Measurements from ENCODE around the gene DLEC1. TPM values are rescaled to one million over a fixed set of nuclear protein-coding genes. Genes with fewer than 3 reads are reported as not detected.

Gene DLEC1
- total RNA-seq, 1 donor from 2014 or later, result 0.08 TPM

DNA sequence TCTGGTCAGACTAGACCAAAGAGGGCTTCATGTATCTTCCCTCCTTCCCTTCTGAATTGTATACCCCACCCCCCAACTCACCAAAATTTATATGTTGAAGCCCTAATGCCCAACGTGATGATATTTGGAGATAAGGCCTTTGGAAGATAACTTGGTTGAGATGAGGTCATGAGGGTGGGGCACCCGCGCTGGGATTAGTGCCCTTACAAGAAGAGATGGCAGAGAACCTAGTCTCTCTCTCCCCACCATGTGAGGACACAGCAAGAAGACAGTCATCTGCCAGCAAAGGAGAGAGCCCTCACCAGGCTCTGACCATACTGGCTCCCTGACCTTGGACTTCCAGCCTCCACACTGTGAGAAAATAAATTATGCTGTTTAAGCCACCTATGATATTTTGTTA is 23.0 kb upstream of the DLEC1 start:
- ATAC-seq (no peak), DNase-seq (ENCODE audit: missing footprints) (no peak)
- intact Hi-C loops (cut with DNase I), result no loop called here

DNA sequence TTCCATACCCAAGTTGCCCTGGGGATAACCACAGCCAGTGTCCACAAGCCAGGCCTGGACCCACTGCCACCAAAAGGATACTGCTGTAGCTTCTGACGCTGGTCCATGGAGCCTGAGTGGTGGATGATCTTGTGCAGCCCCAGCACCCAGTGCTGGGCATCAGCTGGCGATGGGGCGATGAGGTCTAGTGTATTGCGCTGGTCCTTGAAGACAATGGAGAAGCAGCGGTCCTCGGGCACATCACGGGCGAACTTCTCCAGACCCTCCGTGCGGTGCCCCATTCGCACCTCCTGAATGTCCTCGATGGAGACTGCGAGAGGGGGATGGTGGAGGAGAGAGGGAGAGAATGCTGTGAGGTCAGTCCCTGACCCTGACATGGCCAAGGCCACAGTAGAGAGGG is 22.6 kb upstream of the DLEC1 start:
- DNase-seq (ENCODE audit: missing footprints), result no peak
- intact Hi-C loops (cut with DNase I), result no loop called here
- no peak for ATAC-seq

DNA sequence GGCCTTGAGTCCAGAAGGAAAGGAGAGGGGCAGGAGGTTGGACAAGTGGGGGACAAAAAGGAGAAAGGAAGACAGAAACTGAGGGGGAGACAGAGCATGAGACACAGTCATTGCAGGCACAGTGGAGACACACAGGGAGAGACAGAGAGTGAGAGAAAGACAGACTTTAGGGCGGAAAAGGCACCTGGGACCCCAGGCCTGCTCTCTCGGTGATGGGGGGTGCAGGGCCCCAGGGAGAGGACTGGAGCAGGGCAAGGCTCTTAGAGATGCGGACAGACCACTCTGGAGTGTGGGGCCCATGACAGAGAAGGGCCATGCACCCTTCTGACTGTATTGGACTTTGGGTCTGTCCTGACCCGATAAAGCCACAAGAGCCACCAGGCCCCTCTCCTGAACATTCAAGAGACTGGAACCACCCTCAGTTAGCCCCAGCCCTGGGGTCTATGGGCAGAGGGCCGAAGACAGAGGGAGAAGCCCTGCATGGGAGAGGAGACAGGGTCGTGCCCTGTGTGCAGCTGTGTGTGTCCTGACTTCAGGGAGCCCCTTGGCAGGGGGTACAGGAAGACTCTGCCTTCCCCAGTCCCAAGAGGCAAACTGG is 22.1 kb upstream of the DLEC1 start:
- DNase-seq (ENCODE audit: missing footprints), result no peak
- no peak for ATAC-seq
- intact Hi-C loops (cut with DNase I), result no loop called here

DNA sequence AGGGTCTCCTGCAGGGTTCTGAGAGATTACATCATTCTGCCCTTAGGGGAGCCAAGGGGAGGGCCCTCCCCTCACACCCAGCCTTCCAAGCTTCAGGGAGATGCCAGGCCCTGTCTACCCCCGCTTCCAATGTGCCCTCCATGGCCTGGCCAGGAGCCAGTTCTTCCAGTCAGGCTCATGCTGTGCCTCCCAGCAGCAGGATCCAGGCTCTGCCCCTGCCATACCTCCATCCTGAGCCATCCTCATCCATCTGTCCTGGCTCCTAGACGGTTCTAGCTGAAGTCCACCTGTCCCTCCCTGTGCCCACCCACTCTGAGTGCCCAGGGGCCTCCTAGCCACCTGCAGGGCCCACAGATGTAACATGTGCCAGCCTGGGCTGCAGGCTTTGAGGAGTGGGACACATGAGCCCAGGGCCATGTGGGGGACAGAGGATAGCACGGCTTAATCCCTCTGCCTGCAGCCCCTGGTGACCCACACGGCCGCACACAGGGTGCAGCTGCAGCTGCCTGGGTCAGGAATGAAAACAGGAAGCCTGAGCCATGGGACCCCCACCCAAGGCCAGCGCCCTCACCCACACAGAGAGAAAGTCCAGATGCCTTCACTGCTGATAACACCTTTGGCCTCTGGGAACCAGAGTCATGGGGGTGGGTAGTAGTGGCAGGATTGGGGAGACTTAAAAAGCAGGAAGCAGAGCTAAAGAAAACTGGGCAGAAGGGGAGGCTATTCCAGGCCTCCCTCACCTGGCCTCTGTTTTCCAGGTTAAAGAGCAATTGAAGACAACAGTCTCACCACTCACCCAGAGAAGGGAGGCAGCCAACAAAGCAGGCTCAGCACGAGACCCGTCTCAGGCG is 21.3 kb upstream of the DLEC1 start:
- no peak for ATAC-seq
- DNase-seq (ENCODE audit: missing footprints), result no peak
- intact Hi-C loops (cut with DNase I), result no loop called here

DNA sequence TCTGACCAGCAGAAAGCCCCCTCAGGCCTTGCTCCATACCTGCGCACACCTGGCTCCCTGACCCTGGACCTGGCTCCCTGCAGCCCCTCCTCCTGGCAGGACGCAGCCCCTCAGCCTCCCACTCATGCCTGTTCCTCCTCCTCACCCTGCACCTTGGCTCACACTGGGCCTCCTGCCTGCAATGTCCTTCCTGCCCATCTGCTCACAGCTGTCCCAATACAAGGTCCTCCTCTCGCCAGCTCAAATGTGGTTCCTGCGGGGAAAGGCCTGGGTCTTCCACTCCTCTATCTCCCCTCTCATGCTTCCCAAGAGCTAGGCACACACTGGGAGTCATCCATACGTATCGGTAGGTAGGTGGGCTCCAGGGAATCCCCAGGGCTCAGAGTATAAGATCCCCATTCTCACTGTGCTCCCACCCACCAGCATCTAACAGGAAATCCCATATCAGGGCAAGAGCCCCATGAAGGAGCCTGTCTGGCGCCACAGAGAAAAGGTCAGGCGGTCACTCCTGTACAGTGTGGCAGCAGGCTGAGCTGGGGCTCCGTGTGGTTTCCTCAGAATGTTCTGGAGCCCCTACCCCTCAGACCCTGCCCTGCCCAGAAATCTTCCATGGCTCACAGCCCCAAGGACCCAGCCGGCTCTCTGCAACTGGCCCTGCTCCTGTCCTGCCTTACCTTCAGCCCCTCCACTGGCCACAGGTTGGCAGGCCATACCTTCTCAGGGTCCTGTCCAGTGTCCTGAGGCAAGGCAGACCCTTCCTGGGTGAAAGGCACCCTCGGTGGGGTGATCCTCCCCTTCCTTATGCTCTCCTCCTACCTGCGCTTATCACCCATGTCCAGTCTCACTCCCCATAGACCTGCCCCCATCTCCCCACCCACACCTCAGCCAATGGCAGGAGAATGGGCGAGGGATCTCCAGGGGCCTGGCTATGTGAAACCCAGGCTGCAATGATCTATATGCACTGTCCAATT is 20.4 kb upstream of the DLEC1 start:
- DNase-seq (ENCODE audit: missing footprints) (no peak), ATAC-seq (peak; percentile 21)
- intact Hi-C loops (cut with DNase I), result no loop called here

DNA sequence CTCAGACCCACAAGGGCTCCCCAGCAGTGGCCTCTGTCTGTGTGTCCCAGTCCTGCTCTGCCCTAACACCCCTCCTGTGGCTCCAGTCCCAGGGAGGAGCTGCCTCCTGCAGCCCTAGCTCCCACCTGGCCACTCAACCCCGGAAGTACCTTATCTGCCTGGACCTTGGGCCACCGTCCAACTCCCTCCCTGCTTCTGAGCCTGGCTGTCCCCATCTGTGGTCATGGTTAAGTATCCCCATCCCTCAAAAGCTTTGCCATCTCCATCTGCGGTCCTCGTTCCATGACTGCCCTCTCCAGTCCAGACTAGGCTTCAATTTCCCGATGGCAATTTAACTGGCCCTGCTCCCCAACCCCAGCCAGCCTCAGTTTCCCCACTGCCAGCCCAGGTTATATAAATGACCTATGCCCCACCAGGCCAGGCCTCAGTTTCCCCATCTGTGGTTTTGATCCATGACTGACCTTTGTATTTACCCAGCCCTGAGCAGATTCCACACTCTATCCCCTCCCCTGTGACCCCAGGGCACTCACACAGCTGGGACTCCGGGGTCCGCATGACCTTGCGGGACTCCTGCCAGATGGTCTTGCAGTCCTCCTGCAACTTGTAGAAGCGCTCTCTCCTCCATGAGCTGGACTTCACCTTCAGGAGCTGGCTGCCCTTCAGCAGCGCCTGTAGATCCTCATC is 19.2 kb upstream of the DLEC1 start:
- intact Hi-C loops (cut with DNase I), result no loop called here
- DNase-seq (ENCODE audit: missing footprints), result no peak
- no peak for ATAC-seq

DNA sequence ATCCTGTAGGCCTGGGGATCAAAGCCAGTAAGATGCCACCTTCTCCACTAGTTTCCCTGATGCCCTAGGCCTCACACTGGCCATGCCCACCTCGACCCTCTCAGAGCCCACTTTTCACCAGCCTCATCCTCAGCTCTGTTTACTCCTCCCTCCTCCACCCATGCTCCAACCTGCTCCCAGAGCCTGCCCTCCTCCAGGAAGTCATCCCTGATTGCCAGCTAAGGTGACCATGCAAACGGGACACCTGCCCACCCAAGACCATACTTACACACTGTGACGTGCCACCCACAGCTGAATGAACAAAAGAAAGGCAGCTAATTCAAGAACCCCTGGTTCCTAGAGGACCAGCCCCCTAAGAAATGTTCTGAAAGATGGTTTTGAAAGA is 18.7 kb upstream of the DLEC1 start:
- intact Hi-C loops (cut with DNase I), result no loop called here
- ATAC-seq (no peak), DNase-seq (ENCODE audit: missing footprints) (no peak)

DNA sequence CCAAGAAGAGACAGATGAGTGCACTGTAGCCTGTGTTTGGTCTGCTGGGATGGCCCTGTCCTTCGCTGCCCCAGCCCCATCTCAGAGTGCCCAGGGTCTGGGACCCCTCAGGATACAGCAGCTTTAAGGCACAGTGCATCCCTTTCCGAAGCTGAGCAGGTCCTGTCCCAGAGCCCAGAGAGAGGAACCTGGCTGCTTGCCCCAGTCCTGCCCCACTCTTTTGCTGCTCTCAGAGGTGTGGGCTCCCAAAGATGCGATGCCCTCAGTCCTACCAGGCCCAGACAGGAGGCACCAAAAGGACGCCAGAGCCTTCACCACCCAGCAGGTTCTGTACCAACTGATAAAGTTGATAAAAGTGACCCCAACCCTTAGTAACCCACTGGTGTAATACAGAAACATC is 17.8 kb upstream of the DLEC1 start:
- intact Hi-C loops (cut with DNase I), result no loop called here
- ATAC-seq (no peak), DNase-seq (ENCODE audit: missing footprints) (no peak)

DNA sequence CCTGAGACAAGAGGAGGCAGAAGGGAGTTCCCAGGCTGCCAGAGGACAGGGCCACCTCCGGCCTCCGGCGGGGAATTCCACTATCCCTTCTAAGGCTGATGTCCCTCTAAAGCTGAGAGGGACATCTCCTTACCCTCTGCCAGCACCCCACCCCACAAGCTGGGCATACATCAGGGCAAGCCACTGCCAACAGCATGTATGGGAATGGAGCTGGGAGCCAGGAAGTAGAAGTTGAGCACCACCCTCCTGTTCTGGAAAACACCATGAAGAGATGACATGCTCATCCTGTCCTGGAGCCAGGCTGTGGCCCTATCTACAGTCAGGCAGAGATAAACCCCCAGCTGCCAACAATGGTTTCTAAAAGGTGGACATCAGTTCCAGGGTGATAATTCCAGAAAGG is 16.7 kb upstream of the DLEC1 start:
- intact Hi-C loops (cut with DNase I), result no loop called here
- DNase-seq (ENCODE audit: missing footprints), result no peak
- no peak for ATAC-seq

DNA sequence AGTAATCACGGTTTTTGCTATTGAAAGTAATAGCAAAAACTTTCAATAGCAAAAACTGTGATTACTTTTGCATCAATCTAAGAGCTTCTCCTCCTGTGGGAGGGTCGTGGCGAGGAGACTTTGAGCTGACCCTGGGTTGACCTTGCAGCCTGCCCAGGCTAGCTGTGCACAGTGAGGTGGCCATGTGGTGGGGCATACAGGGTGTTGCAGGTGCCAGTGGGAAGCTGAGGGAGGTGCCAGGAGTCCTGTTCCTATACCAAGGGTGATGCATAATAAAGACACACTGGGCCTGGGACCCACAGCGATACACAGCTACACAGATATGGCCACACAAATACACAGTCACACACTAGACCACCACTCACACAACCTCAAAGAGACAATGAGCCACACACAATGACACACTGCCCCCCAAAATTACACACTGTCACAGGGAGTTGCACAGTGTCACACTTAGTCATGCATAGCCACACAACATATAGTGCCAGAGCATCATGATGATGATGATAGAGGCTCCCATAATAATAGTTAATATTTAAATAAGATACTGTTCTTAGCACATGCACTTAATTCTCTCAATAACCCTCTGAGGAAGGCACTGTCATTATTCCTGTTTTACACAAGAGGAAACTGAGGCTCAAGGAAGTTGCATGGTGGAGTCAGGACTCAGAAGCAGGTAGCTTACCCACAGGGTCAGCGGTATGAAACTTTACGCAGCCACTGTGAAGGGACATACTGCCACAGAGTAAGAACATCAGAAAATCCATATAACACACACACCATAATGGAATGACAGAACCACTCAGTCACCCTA is 15.9 kb upstream of the DLEC1 start:
- no peak for DNase-seq (ENCODE audit: missing footprints)
- ATAC-seq, result no peak
- intact Hi-C loops (cut with DNase I), result no loop called here

DNA sequence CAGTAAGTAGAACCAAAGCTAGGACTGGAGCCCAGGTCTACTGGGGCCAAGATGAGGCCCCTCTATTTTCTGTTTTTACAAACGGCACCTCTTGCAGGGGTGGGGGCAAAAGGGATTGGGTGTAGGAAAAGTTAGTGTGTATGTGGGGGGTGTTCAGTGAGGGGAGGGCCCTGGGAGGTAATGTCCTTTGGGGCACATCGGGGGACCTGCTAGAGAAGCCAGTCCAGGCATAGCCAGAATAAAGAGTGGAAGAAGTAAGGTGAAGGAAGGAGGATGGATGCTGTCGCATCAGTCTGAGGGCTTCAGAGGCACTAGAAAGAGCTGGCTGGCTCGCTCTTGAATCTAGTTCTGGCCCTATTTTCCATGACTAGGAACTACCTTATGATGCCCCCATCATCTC is 12.2 kb upstream of the DLEC1 start:
- DNase-seq (ENCODE audit: missing footprints) (no peak), ATAC-seq (no peak)
- intact Hi-C loops (cut with DNase I), result no loop called here

DNA sequence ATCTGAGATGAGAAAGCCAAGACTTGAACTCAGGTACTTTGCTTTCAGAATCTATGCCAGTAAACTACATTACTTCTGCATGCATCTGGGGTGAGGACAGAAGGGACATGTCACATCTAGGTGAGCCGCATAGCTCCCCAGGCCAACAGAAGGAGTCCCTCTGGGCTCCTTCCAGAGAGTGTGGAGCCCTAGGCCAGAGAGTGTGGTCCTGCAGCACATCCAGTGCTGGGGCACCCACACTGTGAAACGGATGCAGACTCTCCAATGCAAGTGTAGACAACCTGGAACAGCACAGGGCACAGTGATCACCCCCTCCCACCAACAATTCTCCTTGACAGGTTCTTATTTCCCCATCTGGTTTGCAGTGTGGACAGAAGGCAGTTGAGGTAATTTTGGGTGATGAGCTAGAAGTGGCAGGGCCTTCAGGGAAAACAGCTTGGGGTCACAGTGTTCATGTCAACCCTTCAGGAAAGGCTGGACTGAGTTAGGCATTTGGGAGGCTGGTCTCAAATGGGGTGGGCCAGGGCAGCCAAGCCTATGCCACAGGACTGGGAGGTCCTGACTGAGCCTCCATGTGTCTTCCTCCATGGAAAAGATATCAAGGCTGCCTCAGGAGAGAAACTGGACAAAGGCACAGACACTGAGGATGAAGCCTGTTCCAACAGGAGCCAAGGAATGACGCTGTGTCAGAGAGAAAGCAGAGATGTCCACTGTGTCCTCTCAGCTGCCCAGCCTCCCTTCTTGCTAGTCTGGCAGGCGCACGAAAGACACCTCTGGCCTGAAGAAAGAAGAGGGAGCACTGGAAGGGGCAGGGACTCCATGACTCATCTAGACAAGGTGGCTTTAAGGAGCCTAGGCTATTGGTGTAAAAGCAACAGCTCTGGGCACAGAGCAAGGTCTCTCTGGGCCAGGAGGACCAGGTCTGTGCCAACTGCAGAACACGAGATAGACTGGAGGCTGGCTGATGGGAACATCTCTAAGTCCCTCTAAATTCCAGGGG is 11.2 kb upstream of the DLEC1 start:
- DNase-seq (ENCODE audit: missing footprints), result no peak
- intact Hi-C loops (cut with DNase I), result no loop called here
- no peak for ATAC-seq

DNA sequence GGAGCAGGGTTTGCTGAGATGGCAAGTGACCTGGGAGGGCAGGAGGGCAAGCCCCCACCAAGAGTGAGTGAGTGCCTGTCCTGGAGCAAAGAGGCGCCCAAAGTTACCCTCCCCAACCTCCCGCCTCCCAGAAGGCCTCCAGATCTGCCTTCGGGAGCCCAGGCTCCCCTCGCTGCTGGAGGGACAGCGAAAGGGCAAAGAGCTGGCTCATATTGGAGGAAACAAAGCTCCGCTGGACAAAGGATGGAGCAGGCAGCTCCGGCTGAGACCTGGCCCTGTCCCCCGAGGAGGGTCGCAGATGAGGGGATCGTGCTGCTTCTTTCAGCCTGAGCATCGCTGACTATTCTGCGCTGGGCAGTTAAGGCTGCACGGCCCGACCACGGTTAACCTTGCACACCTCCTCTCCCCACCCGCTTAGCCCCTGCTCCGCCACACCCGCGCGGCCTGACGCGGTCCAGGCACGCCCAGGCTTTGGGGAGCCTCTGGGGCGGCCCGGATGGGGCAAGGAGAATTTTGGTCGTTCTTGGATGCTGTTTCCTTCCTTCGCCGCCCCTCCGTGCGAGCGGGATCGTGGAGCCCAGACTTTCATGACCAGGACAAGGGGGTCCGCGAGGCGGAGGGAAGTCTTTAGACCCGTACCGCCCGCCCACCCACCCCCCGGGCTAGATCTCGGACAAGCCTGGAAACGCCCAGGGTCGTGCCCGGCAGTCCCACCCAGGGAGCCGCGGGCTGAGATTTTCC is 10.2 kb upstream of the DLEC1 start:
- ATAC-seq, result no peak
- intact Hi-C loops (cut with DNase I), result no loop called here
- DNase-seq (ENCODE audit: missing footprints), result no peak

DNA sequence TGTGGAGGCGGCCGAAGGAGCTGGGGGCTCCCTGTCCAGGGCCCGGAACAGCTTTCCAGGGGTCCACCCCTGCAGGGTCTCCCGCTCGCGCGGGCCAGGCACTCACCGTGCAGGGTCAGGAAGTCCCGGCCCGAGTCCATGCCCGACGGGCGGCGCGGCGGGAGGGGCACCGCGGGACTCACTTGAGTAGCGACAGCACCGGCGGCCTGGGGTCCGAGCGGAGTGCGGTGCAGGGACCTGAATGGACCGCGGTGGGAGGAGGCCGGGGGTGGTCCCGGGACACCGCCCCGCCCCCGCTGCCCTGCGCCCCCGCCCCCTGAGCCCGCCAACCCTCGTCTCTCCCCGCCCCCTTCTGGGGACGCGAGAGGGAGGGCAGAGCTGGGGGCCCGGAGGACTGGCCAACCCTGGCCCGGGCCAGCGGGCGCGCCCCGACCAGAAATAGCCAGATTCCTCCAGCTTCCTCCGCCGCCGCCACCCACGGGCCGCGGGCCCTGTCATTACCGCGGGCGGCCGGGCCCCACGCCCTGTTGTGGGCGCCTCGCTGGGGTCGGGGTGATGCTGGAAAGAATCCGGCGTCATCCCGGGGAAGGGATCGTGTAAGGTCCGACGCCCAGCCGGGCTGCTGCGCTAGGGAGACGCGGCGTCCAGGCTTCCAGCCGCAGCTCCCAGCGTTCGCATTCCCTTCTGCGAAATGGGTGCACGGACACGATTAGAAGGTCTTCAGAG is 9.4 kb upstream of the DLEC1 start, which contains the start of gene PLCD1:
TSS of gene PLCD1 (minus strand) at position 243 of the 726 bp plus-strand sequence. CDS start at position 140, 103 bp downstream.
- intact Hi-C loops (cut with DNase I), result no loop called here
- DNase-seq (ENCODE audit: missing footprints) (peak; percentile 89), ATAC-seq (peak; percentile 65)

DNA sequence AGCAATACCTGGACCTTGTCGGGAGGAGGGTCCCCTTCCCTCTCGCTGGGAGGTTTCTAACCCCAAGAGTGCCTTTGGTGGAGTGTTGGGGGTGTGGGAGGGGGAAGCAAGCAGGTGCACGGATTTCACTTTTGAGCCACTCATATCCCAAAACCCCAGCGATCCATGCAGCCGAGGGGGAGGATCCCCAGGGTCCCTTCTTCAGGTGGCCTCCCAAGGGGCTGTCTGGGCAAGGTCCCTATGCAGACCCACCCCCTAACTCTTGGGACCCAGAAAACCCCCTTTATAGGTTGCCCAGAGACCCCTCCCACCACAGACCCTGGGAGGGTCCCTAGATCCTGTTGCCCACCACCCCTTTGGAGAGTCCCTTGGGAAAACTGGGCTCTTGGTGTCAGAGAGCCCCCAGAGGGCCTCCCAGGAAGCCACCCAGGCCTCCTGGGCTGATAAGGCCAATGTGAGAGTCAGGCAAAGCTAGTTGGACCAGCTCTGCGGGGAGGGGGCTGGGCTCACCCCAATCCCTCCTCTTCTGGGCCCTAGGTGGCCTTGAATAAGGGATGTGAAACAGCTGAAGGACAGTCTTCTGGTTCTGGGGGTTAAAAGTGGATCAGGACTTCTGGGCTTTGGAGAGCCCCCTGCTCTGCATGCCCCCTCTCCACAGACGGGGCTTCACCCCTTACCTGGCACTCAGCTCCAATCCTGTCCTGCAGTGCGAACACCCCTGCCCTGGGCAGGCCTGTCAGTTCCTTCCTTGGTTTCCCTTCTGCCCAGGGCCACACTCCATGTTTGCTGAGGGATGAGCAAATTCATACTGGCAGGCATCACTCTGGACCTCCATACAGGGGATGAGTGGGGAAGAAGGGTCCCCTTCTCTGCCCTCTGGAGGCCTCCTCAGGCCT is 8.6 kb upstream of the DLEC1 start:
- no peak for DNase-seq (ENCODE audit: missing footprints)
- ATAC-seq, result no peak
- intact Hi-C loops (cut with DNase I), result no loop called here

All from Right ventricle myocardium inferior (tissue), 1 donor.